T-helper 2 cell treated with Interferon-gamma antibody and Interleukin-4, amounts not matched to agents 5 μg/mL and 100 μg/mL, for 36 hours (primary cell): Measurements from ENCODE around the gene IPO8.
A peak's percentile ranks its signal among the peaks of the same experiment; 100 is the strongest.

Experiments used
- DNase-seq: peaks from one replicate; pipeline ENCODE4 v3.0.0; 2021; ENCODE audit warnings: low spot score
- H3K27ac Mint-ChIP-seq: one replicate; pipeline ENCODE4 v1.8.0; 2021; ENCODE audit warnings: mild to moderate bottlenecking, mixed read lengths
- H3K27me3 Mint-ChIP-seq: one replicate; pipeline ENCODE4 v1.8.0; 2021; ENCODE audit warnings: low read depth, mixed read lengths
- H3K36me3 Mint-ChIP-seq: one replicate; pipeline ENCODE4 v1.8.0; 2021; ENCODE audit warnings: low read depth, mixed read lengths
- H3K4me1 Mint-ChIP-seq: one replicate; pipeline ENCODE4 v1.8.0; 2021; ENCODE audit warnings: low read depth, mixed read lengths
- H3K4me3 Mint-ChIP-seq: one replicate; pipeline ENCODE4 v1.8.0; 2022; ENCODE audit warnings: mild to moderate bottlenecking, moderate library complexity, mixed read lengths
- H3K9me3 Mint-ChIP-seq: one replicate; pipeline ENCODE4 v1.8.0; 2021; ENCODE audit warnings: mixed read lengths

The IPO8 gene

GRCh38 chr12:30695199-30696102 lies at the start of gene IPO8:
IPO8 (minus strand) TSS chr12:30695869; CDS start chr12:30695647, 222 bp downstream.
- DNase-seq: peak; percentile 83
- peaks cover 7% of the 10 kb centered on the region for H3K27me3 Mint-ChIP-seq
- H3K4me3 Mint-ChIP-seq: peak within 1 kb of the TSS; percentile 95
- peaks cover 28% of the 10 kb centered on the region for H3K4me1 Mint-ChIP-seq
- peak within 1 kb of the TSS; percentile 93 for H3K27ac Mint-ChIP-seq
- H3K9me3 Mint-ChIP-seq: no peaks in the 10 kb centered on the region
- H3K36me3 Mint-ChIP-seq: peaks cover 3% of the 10 kb centered on the region

DNA sequence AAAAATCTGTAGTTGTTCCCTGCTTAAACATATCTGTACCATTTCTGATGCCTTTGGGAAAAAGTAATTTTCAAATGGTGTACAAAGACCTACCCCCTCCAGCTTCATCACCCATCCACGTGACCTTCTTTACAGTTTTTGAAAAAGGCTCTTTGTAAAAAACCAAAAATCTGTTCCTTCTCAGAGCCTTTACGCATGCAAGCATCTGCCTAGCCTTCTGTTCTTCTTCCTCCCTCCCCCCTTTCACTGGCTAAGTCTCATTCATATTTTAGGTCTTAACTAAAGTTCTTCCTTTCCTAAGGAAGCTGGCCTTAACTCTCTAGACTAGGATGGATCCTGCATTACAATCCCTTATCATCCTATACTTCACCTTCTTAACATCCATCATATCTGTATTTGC lies 48.7 kb upstream of the IPO8 start:
- H3K9me3 Mint-ChIP-seq: no peaks in the 10 kb centered on the region
- H3K27me3 Mint-ChIP-seq: no peaks in the 10 kb centered on the region
- H3K36me3 Mint-ChIP-seq: peaks cover 10% of the 10 kb centered on the region
- H3K27ac Mint-ChIP-seq: no peak overlapping the region
- DNase-seq: no peak
- no peak overlapping the region for H3K4me3 Mint-ChIP-seq
- H3K4me1 Mint-ChIP-seq: peaks cover 4% of the 10 kb centered on the region

GRCh38 chr12:30740274-30740673 lies 44.6 kb upstream of the IPO8 start:
- Mint-ChIP-seq H3K27me3 (no peaks in the 10 kb centered on the region), H3K27ac (no peak overlapping the region), H3K4me1 (no peaks in the 10 kb centered on the region), H3K9me3 (peaks cover 5% of the 10 kb centered on the region), H3K4me3 (no peak overlapping the region), H3K36me3 (peaks cover 21% of the 10 kb centered on the region)
- no peak for DNase-seq

- H3K4me3 Mint-ChIP-seq: no peak overlapping the region
- H3K9me3 Mint-ChIP-seq: peaks cover 5% of the 10 kb centered on the region
- no peak for DNase-seq
- H3K27me3 Mint-ChIP-seq: no peaks in the 10 kb centered on the region
- no peak overlapping the region for H3K27ac Mint-ChIP-seq
- peaks cover 30% of the 10 kb centered on the region for H3K36me3 Mint-ChIP-seq
- no peaks in the 10 kb centered on the region for H3K4me1 Mint-ChIP-seq
These were observed 43.4 kb upstream of the IPO8 start for GRCh38 chr12:30739020-30739419.

- no peak overlapping the region for H3K27ac Mint-ChIP-seq
- H3K36me3 Mint-ChIP-seq: peaks cover 23% of the 10 kb centered on the region
- H3K9me3 Mint-ChIP-seq: no peaks in the 10 kb centered on the region
- no peaks in the 10 kb centered on the region for H3K27me3 Mint-ChIP-seq
- H3K4me3 Mint-ChIP-seq: no peak overlapping the region
- H3K4me1 Mint-ChIP-seq: no peaks in the 10 kb centered on the region
- no peak for DNase-seq
These were observed 37.4 kb upstream of the IPO8 start for GRCh38 chr12:30732954-30733637.

DNA sequence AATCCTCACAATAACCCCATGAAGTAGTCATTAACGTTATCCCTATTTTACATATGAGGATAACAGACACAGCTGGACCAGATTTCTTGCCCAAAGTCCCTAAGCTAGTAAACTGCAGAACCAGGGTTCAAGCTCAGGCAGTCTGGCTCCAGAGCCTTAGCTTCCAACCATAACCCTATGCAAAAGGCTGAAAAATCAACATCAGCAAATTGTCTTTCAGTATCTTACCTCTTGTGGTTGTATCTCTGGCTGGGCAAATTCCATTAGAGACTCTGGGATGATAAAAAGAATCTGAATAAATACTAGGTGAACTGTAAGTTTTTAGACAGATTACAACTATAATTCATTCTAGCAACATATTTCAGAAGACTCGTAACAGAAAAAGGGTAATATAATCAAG lies 34.3 kb upstream of the IPO8 start:
- no peak for DNase-seq
- Mint-ChIP-seq H3K27me3 (no peaks in the 10 kb centered on the region), H3K9me3 (no peaks in the 10 kb centered on the region), H3K4me3 (no peak overlapping the region), H3K4me1 (no peaks in the 10 kb centered on the region), H3K27ac (no peak overlapping the region), H3K36me3 (peaks cover 13% of the 10 kb centered on the region)

- Mint-ChIP-seq H3K36me3 (peaks cover 9% of the 10 kb centered on the region), H3K4me3 (no peak overlapping the region), H3K9me3 (no peaks in the 10 kb centered on the region), H3K27me3 (no peaks in the 10 kb centered on the region), H3K27ac (no peak overlapping the region), H3K4me1 (no peaks in the 10 kb centered on the region)
- no peak for DNase-seq
These were observed 33.9 kb upstream of the IPO8 start for GRCh38 chr12:30729547-30729946.

GRCh38 chr12:30726647-30727046 lies 31.0 kb upstream of the IPO8 start:
- no peaks in the 10 kb centered on the region for H3K27me3 Mint-ChIP-seq
- H3K36me3 Mint-ChIP-seq: peaks cover 7% of the 10 kb centered on the region
- H3K4me1 Mint-ChIP-seq: no peaks in the 10 kb centered on the region
- H3K4me3 Mint-ChIP-seq: no peak overlapping the region
- no peak overlapping the region for H3K27ac Mint-ChIP-seq
- no peaks in the 10 kb centered on the region for H3K9me3 Mint-ChIP-seq
- DNase-seq: no peak

DNA sequence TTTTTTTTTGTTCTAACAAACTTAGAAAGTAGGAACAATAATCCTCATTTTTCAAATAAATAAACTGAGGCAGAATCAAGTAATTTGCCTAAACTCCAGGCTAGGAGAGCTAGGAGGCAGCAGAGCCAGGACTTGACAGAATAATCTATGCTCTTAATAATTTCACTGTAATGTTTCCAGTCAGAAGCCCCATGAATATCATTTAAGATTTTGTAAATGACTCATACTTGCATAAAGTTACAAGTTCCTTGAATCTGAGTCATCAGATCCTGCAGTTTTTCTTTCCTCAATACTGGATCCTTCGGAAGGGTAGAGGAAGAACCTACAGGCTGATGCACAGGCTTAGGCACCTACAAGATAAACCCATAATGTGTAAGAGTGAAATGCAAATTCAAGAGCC lies 30.1 kb upstream of the IPO8 start:
- H3K9me3 Mint-ChIP-seq: no peaks in the 10 kb centered on the region
- DNase-seq: no peak
- no peaks in the 10 kb centered on the region for H3K27me3 Mint-ChIP-seq
- H3K4me1 Mint-ChIP-seq: no peaks in the 10 kb centered on the region
- H3K36me3 Mint-ChIP-seq: peaks cover 7% of the 10 kb centered on the region
- H3K4me3 Mint-ChIP-seq: no peak overlapping the region
- no peak overlapping the region for H3K27ac Mint-ChIP-seq

- no peak overlapping the region for H3K4me3 Mint-ChIP-seq
- no peaks in the 10 kb centered on the region for H3K9me3 Mint-ChIP-seq
- H3K36me3 Mint-ChIP-seq: peaks cover 4% of the 10 kb centered on the region
- H3K27me3 Mint-ChIP-seq: no peaks in the 10 kb centered on the region
- no peak for DNase-seq
- no peak overlapping the region for H3K27ac Mint-ChIP-seq
- H3K4me1 Mint-ChIP-seq: no peaks in the 10 kb centered on the region
These were observed 23.4 kb upstream of the IPO8 start for GRCh38 chr12:30719060-30719459.

DNA sequence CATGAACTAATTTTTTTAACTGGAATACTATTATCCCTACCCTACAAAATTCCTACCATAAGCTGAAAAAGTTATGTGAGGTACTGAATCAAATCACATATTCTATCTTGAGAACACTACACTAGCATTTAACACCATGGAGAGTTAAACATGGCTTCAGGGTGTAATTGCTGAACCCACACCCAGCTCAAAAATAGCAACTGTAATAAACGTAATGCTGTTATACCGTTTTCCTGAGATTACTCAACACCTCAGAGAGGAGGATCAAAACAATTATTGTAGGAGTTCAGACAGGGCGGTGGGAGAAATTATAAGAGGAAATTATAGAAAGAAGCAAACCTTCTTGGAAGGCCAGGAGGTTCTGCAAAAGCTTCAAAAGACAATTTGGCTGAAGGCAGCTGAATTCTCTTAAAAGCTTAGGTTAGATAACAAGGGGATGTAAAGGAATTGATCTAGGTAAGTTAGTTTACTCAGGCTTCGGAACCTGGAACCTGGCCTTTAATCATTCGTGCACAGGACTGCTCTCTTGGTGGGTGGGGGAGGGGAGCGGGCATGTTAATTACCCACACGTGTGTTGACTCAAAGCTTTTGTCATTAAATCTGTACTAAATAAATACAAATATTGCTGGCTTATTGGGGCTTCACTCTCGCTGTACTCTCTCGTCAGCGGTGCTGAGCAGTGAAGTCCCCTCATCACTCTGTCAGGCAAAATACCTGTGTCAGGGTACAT lies 12.1 kb upstream of the IPO8 start:
- peaks cover 3% of the 10 kb centered on the region for H3K36me3 Mint-ChIP-seq
- H3K27ac Mint-ChIP-seq: no peak overlapping the region
- H3K4me1 Mint-ChIP-seq: no peaks in the 10 kb centered on the region
- DNase-seq: no peak
- H3K9me3 Mint-ChIP-seq: no peaks in the 10 kb centered on the region
- H3K4me3 Mint-ChIP-seq: no peak overlapping the region
- no peaks in the 10 kb centered on the region for H3K27me3 Mint-ChIP-seq

DNA sequence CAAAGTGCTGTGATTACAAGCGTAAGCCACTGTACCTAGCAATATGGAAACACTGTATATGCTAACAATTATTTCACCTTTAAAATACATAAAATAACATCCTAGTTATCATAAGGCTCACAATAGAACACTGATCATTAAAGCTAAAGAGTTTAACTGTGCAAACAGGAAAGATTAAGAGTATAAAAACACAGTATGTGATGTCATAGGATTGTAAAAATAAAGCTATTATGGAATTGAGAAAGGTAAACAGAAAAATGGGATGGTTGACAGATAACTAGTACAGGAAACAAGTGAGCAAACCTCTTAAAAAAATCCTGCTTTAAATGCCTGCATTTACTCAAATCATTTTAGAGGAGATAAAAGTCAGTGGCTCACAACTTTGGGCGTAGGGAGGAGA lies 10.8 kb upstream of the IPO8 start:
- Mint-ChIP-seq H3K4me3 (no peak overlapping the region), H3K27me3 (no peaks in the 10 kb centered on the region), H3K27ac (no peak overlapping the region), H3K36me3 (peaks cover 3% of the 10 kb centered on the region), H3K9me3 (no peaks in the 10 kb centered on the region), H3K4me1 (no peaks in the 10 kb centered on the region)
- no peak for DNase-seq

GRCh38 chr12:30701056-30701455 lies 5.4 kb upstream of the IPO8 start:
- H3K4me3 Mint-ChIP-seq: no peak overlapping the region
- peaks cover 4% of the 10 kb centered on the region for H3K4me1 Mint-ChIP-seq
- no peak for DNase-seq
- H3K27me3 Mint-ChIP-seq: peaks cover 7% of the 10 kb centered on the region
- no peaks in the 10 kb centered on the region for H3K9me3 Mint-ChIP-seq
- H3K27ac Mint-ChIP-seq: no peak overlapping the region
- H3K36me3 Mint-ChIP-seq: peaks cover 1% of the 10 kb centered on the region
